H1 (cell line): Measurements from ENCODE around the gene SOD2.

ENCODE experiments used
- BCL11A ChIP-seq, 2 experiments: IDR thresholded peaks; one replicate each; pipeline ENCODE4 v1.6.1; 2011; ENCODE audit warnings: low read depth in 2 of 2, low read length in 2 of 2, mild to moderate bottlenecking in 2 of 2
- CEBPB ChIP-seq: IDR thresholded peaks from 2 replicates; pipeline ENCODE4 v1.6.1; 2012; ENCODE audit warnings: low read depth, low read length
- EP300 ChIP-seq, 2 experiments: IDR thresholded peaks; 1 replicate in 1 of 2; 2 replicates in 1 of 2; pipeline ENCODE4 v1.6.1; 2011 to 2012; ENCODE audit warnings: low read depth in 2 of 2, low read length in 2 of 2, mild to moderate bottlenecking in 2 of 2, borderline replicate concordance in 1 of 2, inconsistent platforms in 1 of 2, moderate library complexity in 1 of 2
- JUN ChIP-seq: IDR thresholded peaks from 2 replicates; pipeline ENCODE4 v1.6.1; 2011; ENCODE audit warnings: low read depth, mild to moderate bottlenecking, improper control_type of control experiment, low read length
- POLR2A ChIP-seq, 2 experiments: IDR thresholded peaks; 1 replicate in 1 of 2; 2 replicates in 1 of 2; pipeline ENCODE4 v1.6.1; 2011; ENCODE audit warnings: low read depth in 2 of 2, low read length in 2 of 2, mild to moderate bottlenecking in 2 of 2; ENCODE audit errors: control extremely low read depth in 1 of 2
- RFX5 ChIP-seq: IDR thresholded peaks from 2 replicates; pipeline ENCODE4 v1.6.1; 2011; ENCODE audit warnings: low read depth, low read length, improper control_type of control experiment, borderline replicate concordance
- TBP ChIP-seq: IDR thresholded peaks from 2 replicates; pipeline ENCODE4 v1.6.1; 2011; ENCODE audit warnings: low read depth, low read length, improper control_type of control experiment
- TEAD4 ChIP-seq: IDR thresholded peaks from 2 replicates; pipeline ENCODE4 v1.6.1; 2012; ENCODE audit warnings: low read depth, low read length, inconsistent platforms, mixed read lengths
- YY1 ChIP-seq: IDR thresholded peaks from 2 replicates; pipeline ENCODE4 v1.6.1; 2011; ENCODE audit warnings: low read depth, mild to moderate bottlenecking, low read length
- ZNF274 ChIP-seq: IDR thresholded peaks from 2 replicates; pipeline ENCODE4 v1.7.0; 2012; ENCODE audit warnings: low read length, borderline replicate concordance; ENCODE audit errors: extremely low read depth
- TF ChIP-seq, protein P1 (sequence below), 3 experiments: IDR thresholded peaks; 1 replicate in 2 of 3; 2 replicates in 1 of 3; pipeline versions ENCODE4 v1.5.1 to v1.6.1; 2011; ENCODE audit warnings: low read length in 3 of 3, mild to moderate bottlenecking in 3 of 3, inconsistent platforms in 2 of 3, low read depth in 1 of 3, moderate library complexity in 1 of 3; ENCODE audit not compliant: insufficient read depth in 1 of 3; ENCODE audit errors: control extremely low read depth in 1 of 3

- TF ChIP-seq YY1 = no peak
- TF ChIP-seq POLR2A (IDR thresholded peaks at IDR 0.05; ENCODE audit: control extremely low read depth in 1 of 2, low read depth in 2 of 2, low read length in 2 of 2) = no peak
- TF ChIP-seq TEAD4 = no peak
- TF ChIP-seq EP300 (IDR thresholded peaks at IDR 0.05; ENCODE audit: borderline replicate concordance in 1 of 2, low read depth in 2 of 2, low read length in 2 of 2) = no peak
- no peak for TF ChIP-seq ZNF274
- no peak for TF ChIP-seq CEBPB
- no peak for TF ChIP-seq JUN
- TF ChIP-seq, protein P1, sequence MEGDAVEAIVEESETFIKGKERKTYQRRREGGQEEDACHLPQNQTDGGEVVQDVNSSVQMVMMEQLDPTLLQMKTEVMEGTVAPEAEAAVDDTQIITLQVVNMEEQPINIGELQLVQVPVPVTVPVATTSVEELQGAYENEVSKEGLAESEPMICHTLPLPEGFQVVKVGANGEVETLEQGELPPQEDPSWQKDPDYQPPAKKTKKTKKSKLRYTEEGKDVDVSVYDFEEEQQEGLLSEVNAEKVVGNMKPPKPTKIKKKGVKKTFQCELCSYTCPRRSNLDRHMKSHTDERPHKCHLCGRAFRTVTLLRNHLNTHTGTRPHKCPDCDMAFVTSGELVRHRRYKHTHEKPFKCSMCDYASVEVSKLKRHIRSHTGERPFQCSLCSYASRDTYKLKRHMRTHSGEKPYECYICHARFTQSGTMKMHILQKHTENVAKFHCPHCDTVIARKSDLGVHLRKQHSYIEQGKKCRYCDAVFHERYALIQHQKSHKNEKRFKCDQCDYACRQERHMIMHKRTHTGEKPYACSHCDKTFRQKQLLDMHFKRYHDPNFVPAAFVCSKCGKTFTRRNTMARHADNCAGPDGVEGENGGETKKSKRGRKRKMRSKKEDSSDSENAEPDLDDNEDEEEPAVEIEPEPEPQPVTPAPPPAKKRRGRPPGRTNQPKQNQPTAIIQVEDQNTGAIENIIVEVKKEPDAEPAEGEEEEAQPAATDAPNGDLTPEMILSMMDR (IDR thresholded peaks at IDR 0.05; ENCODE audit: control extremely low read depth in 1 of 3, insufficient read depth in 1 of 3, low read depth in 1 of 3, low read length in 3 of 3) = no peak
- no peak for TF ChIP-seq BCL11A (IDR thresholded peaks at IDR 0.05; ENCODE audit: low read depth in 2 of 2, low read length in 2 of 2)
- no peak for TF ChIP-seq TBP
- no peak for TF ChIP-seq RFX5
Measured at GRCh38 chr6:159715166-159715565, 22.1 kb upstream of the SOD2 start.
